Peyer's patch (tissue), 4 donors: Measurements from ENCODE around the gene PHF2.

ENCODE experiments used
- POLR2A ChIP-seq, 2 donors: fragments of 450-650 bp; IDR thresholded peaks; one replicate each; pipeline ENCODE4 v1.5.1; 2017; ENCODE audit warnings: antibody characterized with exemption in 2 of 2, mild to moderate bottlenecking in 2 of 2, moderate library complexity in 2 of 2
- TF ChIP-seq, protein P1 (sequence below), 6 experiments: fragments of 450-650 bp in 4 of 6; fragments of 200-600 bp in 2 of 6; sonication (generic) in 1 of 6; IDR thresholded peaks; one replicate each; pipeline ENCODE4 v1.5.1; 2017 to 2019; ENCODE audit warnings: antibody characterized with exemption in 6 of 6, mild to moderate bottlenecking in 3 of 6, moderate library complexity in 1 of 6

DNA sequence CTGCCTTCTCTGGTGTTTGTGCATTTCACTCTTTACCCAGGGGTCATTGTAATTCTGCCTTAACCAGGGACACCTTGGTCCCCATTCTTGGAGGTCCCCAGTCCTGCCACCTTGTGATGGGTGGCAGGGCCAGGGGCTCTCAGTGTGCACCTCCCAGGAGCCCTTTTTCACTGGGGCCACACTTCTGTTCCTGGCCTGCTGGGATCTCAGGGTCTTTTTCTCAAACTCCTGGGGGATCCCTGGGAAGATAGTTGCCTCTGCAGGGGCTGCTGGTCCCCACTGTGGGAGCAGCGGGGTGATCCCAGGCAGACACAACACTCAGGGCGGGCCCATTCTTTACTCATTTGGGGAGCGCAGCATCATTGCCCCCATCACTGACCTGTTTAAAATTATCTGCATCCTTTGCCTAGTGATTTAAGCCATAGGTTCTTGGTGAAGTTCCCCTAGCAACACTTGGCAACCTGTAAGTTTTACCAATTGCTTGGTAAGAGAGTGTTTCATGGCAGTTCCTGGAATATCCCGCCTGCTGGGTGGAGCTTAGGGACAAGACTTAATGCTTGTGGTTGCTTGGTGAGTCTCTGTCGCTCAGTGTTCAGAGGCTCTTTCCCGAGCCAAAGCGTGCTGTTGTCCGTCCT is 15.7 kb downstream of the PHF2 start:
- TF ChIP-seq, protein P1, sequence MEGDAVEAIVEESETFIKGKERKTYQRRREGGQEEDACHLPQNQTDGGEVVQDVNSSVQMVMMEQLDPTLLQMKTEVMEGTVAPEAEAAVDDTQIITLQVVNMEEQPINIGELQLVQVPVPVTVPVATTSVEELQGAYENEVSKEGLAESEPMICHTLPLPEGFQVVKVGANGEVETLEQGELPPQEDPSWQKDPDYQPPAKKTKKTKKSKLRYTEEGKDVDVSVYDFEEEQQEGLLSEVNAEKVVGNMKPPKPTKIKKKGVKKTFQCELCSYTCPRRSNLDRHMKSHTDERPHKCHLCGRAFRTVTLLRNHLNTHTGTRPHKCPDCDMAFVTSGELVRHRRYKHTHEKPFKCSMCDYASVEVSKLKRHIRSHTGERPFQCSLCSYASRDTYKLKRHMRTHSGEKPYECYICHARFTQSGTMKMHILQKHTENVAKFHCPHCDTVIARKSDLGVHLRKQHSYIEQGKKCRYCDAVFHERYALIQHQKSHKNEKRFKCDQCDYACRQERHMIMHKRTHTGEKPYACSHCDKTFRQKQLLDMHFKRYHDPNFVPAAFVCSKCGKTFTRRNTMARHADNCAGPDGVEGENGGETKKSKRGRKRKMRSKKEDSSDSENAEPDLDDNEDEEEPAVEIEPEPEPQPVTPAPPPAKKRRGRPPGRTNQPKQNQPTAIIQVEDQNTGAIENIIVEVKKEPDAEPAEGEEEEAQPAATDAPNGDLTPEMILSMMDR (IDR thresholded peaks at IDR 0.05), result no peak
- no peak for TF ChIP-seq POLR2A (IDR thresholded peaks at IDR 0.05)
